ENCODE results near the gene HNRNPA2B1. TPM values are rescaled to one million over a fixed set of nuclear protein-coding genes. Genes with fewer than 3 reads are reported as not detected.
"Not testable (repeated sequence)": the region's sequence is repeated elsewhere in the genome, so short reads cannot be mapped to it uniquely, and the experiment has no call there.

HNRNPA2B1 gene
- polyA plus RNA-seq, 4 donors, result 495 to 1,007 (median 736) TPM

- not testable (repeated sequence) for DNase-seq; H3K4me3 ChIP-seq (ENCODE audit: low read depth in 1 of 3, low read length in 3 of 3); FAIRE-seq; H3K27me3 ChIP-seq (ENCODE audit: control insufficient read depth in 3 of 3, insufficient read depth in 3 of 3, low read length in 3 of 3); H3K27ac ChIP-seq (ENCODE audit: low read depth in 1 of 3, low read length in 2 of 3); H3K36me3 ChIP-seq (ENCODE audit: control insufficient read depth in 3 of 3, insufficient read depth in 2 of 3, low read depth in 1 of 3, low read length in 3 of 3); H3K9me3 ChIP-seq (ENCODE audit: control insufficient read depth in 2 of 2, insufficient read depth in 1 of 2, low read depth in 1 of 2, low read length in 1 of 2); H3K4me1 ChIP-seq (ENCODE audit: control insufficient read depth in 3 of 3, insufficient read depth in 2 of 3, low read depth in 1 of 3, low read length in 2 of 3)
- 96 to 98% (median 97%) methylated on average over 17 to 20 of the region's 20 CpGs for WGBS, 3 donors
Measured at GRCh38 chr7:26177269-26177668, 23.3 kb downstream of the HNRNPA2B1 start.

GRCh38 chr7:26176696-26177095, 23.9 kb downstream of the HNRNPA2B1 start:
- not testable (repeated sequence) for H3K4me1 ChIP-seq (ENCODE audit: control insufficient read depth in 3 of 3, insufficient read depth in 2 of 3, low read depth in 1 of 3, low read length in 2 of 3); H3K4me3 ChIP-seq (ENCODE audit: low read depth in 1 of 3, low read length in 3 of 3); H3K36me3 ChIP-seq (ENCODE audit: control insufficient read depth in 3 of 3, insufficient read depth in 2 of 3, low read depth in 1 of 3, low read length in 3 of 3); H3K9me3 ChIP-seq (ENCODE audit: control insufficient read depth in 2 of 2, insufficient read depth in 1 of 2, low read depth in 1 of 2, low read length in 1 of 2); H3K27me3 ChIP-seq (ENCODE audit: control insufficient read depth in 3 of 3, insufficient read depth in 3 of 3, low read length in 3 of 3); DNase-seq; H3K27ac ChIP-seq (ENCODE audit: low read depth in 1 of 3, low read length in 2 of 3); FAIRE-seq
- WGBS, 3 donors, result 96% methylated on average over 12 to 20 of the region's 26 CpGs; no CpG with 5 or more reads in 1 of the 3 donors

- FAIRE-seq, DNase-seq: not testable (repeated sequence)
- WGBS, 3 donors, result 62 to 88% (median 81%) methylated on average over 1 to 2 of the region's 4 CpGs
Measured at GRCh38 chr7:26175903-26176302, 24.6 kb downstream of the HNRNPA2B1 start.

GRCh38 chr7:26172048-26172447, 28.5 kb downstream of the HNRNPA2B1 start:
- FAIRE-seq (no peak), DNase-seq (no peak)
- H3K9me3 ChIP-seq (ENCODE audit: control insufficient read depth in 2 of 2, insufficient read depth in 1 of 2, low read depth in 1 of 2, low read length in 1 of 2), result no peaks in the 10 kb centered on the region
- H3K36me3 ChIP-seq (ENCODE audit: control insufficient read depth in 3 of 3, insufficient read depth in 2 of 3, low read depth in 1 of 3, low read length in 3 of 3), result no peaks in the 10 kb centered on the region
- 95 to 96% (median 95%) methylated on average over 1 of the region's 1 CpG for WGBS, 3 donors
- H3K27me3 ChIP-seq (ENCODE audit: control insufficient read depth in 3 of 3, insufficient read depth in 3 of 3, low read length in 3 of 3), result no peaks in the 10 kb centered on the region
- peaks cover 0 to 6% (median 0%) of the 10 kb centered on the region in 3 donors for H3K4me1 ChIP-seq (ENCODE audit: control insufficient read depth in 3 of 3, insufficient read depth in 2 of 3, low read depth in 1 of 3, low read length in 2 of 3)
- no peak overlapping the region for H3K4me3 ChIP-seq (ENCODE audit: low read depth in 1 of 3, low read length in 3 of 3)
- no peak overlapping the region for H3K27ac ChIP-seq (ENCODE audit: low read depth in 1 of 3, low read length in 2 of 3)

More at GRCh38 chr7:26175903-26176302, 24.6 kb downstream of the HNRNPA2B1 start:
- H3K4me3 ChIP-seq (ENCODE audit: low read depth in 1 of 3, low read length in 3 of 3); H3K27me3 ChIP-seq (ENCODE audit: control insufficient read depth in 3 of 3, insufficient read depth in 3 of 3, low read length in 3 of 3); H3K27ac ChIP-seq (ENCODE audit: low read depth in 1 of 3, low read length in 2 of 3); H3K36me3 ChIP-seq (ENCODE audit: control insufficient read depth in 3 of 3, insufficient read depth in 2 of 3, low read depth in 1 of 3, low read length in 3 of 3); H3K9me3 ChIP-seq (ENCODE audit: control insufficient read depth in 2 of 2, insufficient read depth in 1 of 2, low read depth in 1 of 2, low read length in 1 of 2); H3K4me1 ChIP-seq (ENCODE audit: control insufficient read depth in 3 of 3, insufficient read depth in 2 of 3, low read depth in 1 of 3, low read length in 2 of 3): not testable (repeated sequence)

GRCh38 chr7:26171601-26172000, 28.9 kb downstream of the HNRNPA2B1 start:
- H3K27ac ChIP-seq (ENCODE audit: low read depth in 1 of 3, low read length in 2 of 3), result no peak overlapping the region
- FAIRE-seq (no peak), DNase-seq (no peak)
- WGBS, 3 donors, result 95 to 96% (median 95%) methylated on average over 2 of the region's 2 CpGs
- no peaks in the 10 kb centered on the region for H3K27me3 ChIP-seq (ENCODE audit: control insufficient read depth in 3 of 3, insufficient read depth in 3 of 3, low read length in 3 of 3)
- no peaks in the 10 kb centered on the region for H3K36me3 ChIP-seq (ENCODE audit: control insufficient read depth in 3 of 3, insufficient read depth in 2 of 3, low read depth in 1 of 3, low read length in 3 of 3)
- H3K9me3 ChIP-seq (ENCODE audit: control insufficient read depth in 2 of 2, insufficient read depth in 1 of 2, low read depth in 1 of 2, low read length in 1 of 2), result no peaks in the 10 kb centered on the region
- H3K4me3 ChIP-seq (ENCODE audit: low read depth in 1 of 3, low read length in 3 of 3), result no peak overlapping the region
- peaks cover under 1 to 10% (median 4%) of the 10 kb centered on the region in 3 donors for H3K4me1 ChIP-seq (ENCODE audit: control insufficient read depth in 3 of 3, insufficient read depth in 2 of 3, low read depth in 1 of 3, low read length in 2 of 3)

- H3K27me3 ChIP-seq (ENCODE audit: control insufficient read depth in 3 of 3, insufficient read depth in 3 of 3, low read length in 3 of 3), result no peaks in the 10 kb centered on the region
- WGBS, 3 donors, result 92 to 97% (median 96%) methylated on average over 1 of the region's 1 CpG
- H3K4me1 ChIP-seq (ENCODE audit: control insufficient read depth in 3 of 3, insufficient read depth in 2 of 3, low read depth in 1 of 3, low read length in 2 of 3), result peaks cover 3 to 18% (median 6%) of the 10 kb centered on the region in 3 donors
- H3K36me3 ChIP-seq (ENCODE audit: control insufficient read depth in 3 of 3, insufficient read depth in 2 of 3, low read depth in 1 of 3, low read length in 3 of 3), result no peaks in the 10 kb centered on the region
- FAIRE-seq (no peak), DNase-seq (no peak)
- H3K9me3 ChIP-seq (ENCODE audit: control insufficient read depth in 2 of 2, insufficient read depth in 1 of 2, low read depth in 1 of 2, low read length in 1 of 2), result no peaks in the 10 kb centered on the region
- H3K4me3 ChIP-seq (ENCODE audit: low read depth in 1 of 3, low read length in 3 of 3), result no peak overlapping the region
- no peak overlapping the region for H3K27ac ChIP-seq (ENCODE audit: low read depth in 1 of 3, low read length in 2 of 3)
Measured at GRCh38 chr7:26170663-26171062, 29.9 kb downstream of the HNRNPA2B1 start.

- DNase-seq (no peak), FAIRE-seq (no peak)
- WGBS, 3 donors, result 75 to 83% (median 82%) methylated on average over 3 of the region's 3 CpGs
Measured at GRCh38 chr7:26169271-26169670, 31.3 kb downstream of the HNRNPA2B1 start.

GRCh38 chr7:26168458-26169023, 32.0 kb downstream of the HNRNPA2B1 start:
- Histone ChIP-seq H3K4me3 (ENCODE audit: low read depth in 1 of 3, low read length in 3 of 3) (no peak overlapping the region), H3K4me1 (ENCODE audit: control insufficient read depth in 3 of 3, insufficient read depth in 2 of 3, low read depth in 1 of 3, low read length in 2 of 3) (peaks cover 3 to 18% (median 6%) of the 10 kb centered on the region in 3 donors), H3K27ac (ENCODE audit: low read depth in 1 of 3, low read length in 2 of 3) (no peak overlapping the region), H3K36me3 (ENCODE audit: control insufficient read depth in 3 of 3, insufficient read depth in 2 of 3, low read depth in 1 of 3, low read length in 3 of 3) (no peaks in the 10 kb centered on the region), H3K27me3 (ENCODE audit: control insufficient read depth in 3 of 3, insufficient read depth in 3 of 3, low read length in 3 of 3) (no peaks in the 10 kb centered on the region), H3K9me3 (ENCODE audit: control insufficient read depth in 2 of 2, insufficient read depth in 1 of 2, low read depth in 1 of 2, low read length in 1 of 2) (no peaks in the 10 kb centered on the region)
- no peak for FAIRE-seq
- 87 to 93% (median 89%) methylated on average over 6 of the region's 6 CpGs for WGBS, 3 donors
- no peak for DNase-seq

More at GRCh38 chr7:26169271-26169670, 31.3 kb downstream of the HNRNPA2B1 start:
- H3K9me3 ChIP-seq (ENCODE audit: control insufficient read depth in 2 of 2, insufficient read depth in 1 of 2, low read depth in 1 of 2, low read length in 1 of 2), result no peaks in the 10 kb centered on the region
- no peaks in the 10 kb centered on the region for H3K36me3 ChIP-seq (ENCODE audit: control insufficient read depth in 3 of 3, insufficient read depth in 2 of 3, low read depth in 1 of 3, low read length in 3 of 3)
- peaks cover 3 to 18% (median 6%) of the 10 kb centered on the region in 3 donors for H3K4me1 ChIP-seq (ENCODE audit: control insufficient read depth in 3 of 3, insufficient read depth in 2 of 3, low read depth in 1 of 3, low read length in 2 of 3)
- H3K27ac ChIP-seq (ENCODE audit: low read depth in 1 of 3, low read length in 2 of 3), result no peak overlapping the region
- no peak overlapping the region for H3K4me3 ChIP-seq (ENCODE audit: low read depth in 1 of 3, low read length in 3 of 3)
- H3K27me3 ChIP-seq (ENCODE audit: control insufficient read depth in 3 of 3, insufficient read depth in 3 of 3, low read length in 3 of 3), result no peaks in the 10 kb centered on the region
